Gastroesophageal sphincter (tissue), 4 donors: ENCODE results near the gene ADIG. TPM values are rescaled to one million over a fixed set of nuclear protein-coding genes. Genes with fewer than 3 reads are reported as not detected.

Experiments used
- ATAC-seq: fragments of 150-250 bp; one replicate; pipeline ENCODE4 v1.9.1; 2016; ENCODE audit warnings: mild to moderate bottlenecking, moderate library complexity
- H3K27ac ChIP-seq, 4 donors: fragments of 200-600 bp; sonication (generic) in 3 of 4; 1 replicate in 3 of 4; 2 replicates in 1 of 4; pipeline ENCODE4 v1.5.1; 2016 to 2019
- H3K27me3 ChIP-seq: fragments of 200-600 bp; sonication (generic); one replicate; pipeline ENCODE4 v1.5.1; 2019
- H3K36me3 ChIP-seq, 2 donors: fragments of 200-600 bp; sonication (generic); one replicate each; pipeline ENCODE4 v1.5.1; 2019; ENCODE audit warnings: control low read depth in 1 of 2
- H3K4me1 ChIP-seq, 3 donors: fragments of 200-600 bp; sonication (generic); 1 replicate in 2 of 3; 2 replicates in 1 of 3; pipeline ENCODE4 v1.5.1; 2016 to 2019; ENCODE audit warnings: control low read depth in 2 of 3
- H3K4me3 ChIP-seq, 2 donors: fragments of 200-600 bp; sonication (generic); one replicate each; pipeline ENCODE4 v1.5.1; 2019; ENCODE audit warnings: mild to moderate bottlenecking in 1 of 2, moderate library complexity in 1 of 2
- H3K9me3 ChIP-seq, 3 donors: fragments of 200-600 bp; sonication (generic); one replicate each; pipeline ENCODE4 v1.5.1; 2017 to 2019; ENCODE audit warnings: control low read depth in 2 of 3
- CTCF ChIP-seq, 4 experiments: fragments of 200-600 bp in 2 of 4; fragments of 450-650 bp in 2 of 4; sonication (generic) in 1 of 4; IDR thresholded peaks; one replicate each; pipeline ENCODE4 v1.5.1; 2017 to 2019; ENCODE audit warnings: antibody characterized with exemption in 4 of 4, mild to moderate bottlenecking in 2 of 4, moderate library complexity in 2 of 4
- EP300 ChIP-seq: sonication (generic); formaldehyde crosslinking; IDR thresholded peaks from one replicate; pipeline ENCODE4 v1.6.1; 2017; ENCODE audit warnings: antibody characterized with exemption, mild to moderate bottlenecking
- POLR2A ChIP-seq, 2 donors: fragments of 450-650 bp; IDR thresholded peaks; one replicate each; pipeline ENCODE4 v1.6.1; 2017; ENCODE audit warnings: antibody characterized with exemption in 2 of 2, mild to moderate bottlenecking in 2 of 2, moderate library complexity in 1 of 2
- POLR2AphosphoS5 ChIP-seq: sonication (generic); formaldehyde crosslinking; IDR thresholded peaks from one replicate; pipeline ENCODE4 v1.6.1; 2017; ENCODE audit warnings: antibody characterized with exemption
- WGBS, 2 donors: methylation state at CpG; one replicate each; pipeline ENCODE4 v1.1.5; 2018; ENCODE audit warnings: low coverage in 1 of 2; 5-methylcytosine and 5-hydroxymethylcytosine counted together
- total RNA-seq, 4 donors: library from RNA; depleted of rRNA; stranded (reverse); fragments of >200 nt; gene quantifications; one replicate each; pipeline ENCODE4 v1.1.0, GENCODE V29; 2016

The ADIG gene
- total RNA-seq, 4 donors from 2014 or later = not detected

GRCh38 chr20:38579921-38580320 lies 1.1 kb upstream of the ADIG start:
- WGBS, 2 donors = 79 to 100% methylated on average over 1 to 2 of the region's 4 CpGs
- H3K4me1 ChIP-seq = no peaks in the 10 kb centered on the region
- H3K4me3 ChIP-seq = no peak overlapping the region
- peaks cover 1 to 31% of the 10 kb centered on the region in 2 donors for H3K36me3 ChIP-seq
- no peaks in the 10 kb centered on the region for H3K9me3 ChIP-seq
- H3K27ac ChIP-seq = no peak overlapping the region
- no peak for ATAC-seq
- H3K27me3 ChIP-seq = peaks cover 12% of the 10 kb centered on the region
- TF ChIP-seq POLR2AphosphoS5 (no peak), EP300 (no peak), CTCF (IDR thresholded peaks at IDR 0.05) (no peak), POLR2A (IDR thresholded peaks at IDR 0.05) (no peak)

- H3K27me3 ChIP-seq = peaks cover 31% of the 10 kb centered on the region
- H3K4me1 ChIP-seq = no peaks in the 10 kb centered on the region
- no peak for ATAC-seq
- H3K9me3 ChIP-seq = no peaks in the 10 kb centered on the region
- no peak overlapping the region for H3K27ac ChIP-seq
- WGBS, 2 donors = 20% methylated on average over 1 of the region's 4 CpGs; no CpG with 5 or more reads in 1 of the 2 donors
- H3K36me3 ChIP-seq = peaks cover 0 to 11% of the 10 kb centered on the region in 2 donors
- no peak overlapping the region for H3K4me3 ChIP-seq
- TF ChIP-seq POLR2AphosphoS5 (no peak), EP300 (no peak), POLR2A (IDR thresholded peaks at IDR 0.05) (no peak), CTCF (IDR thresholded peaks at IDR 0.05) (no peak)
Observed at GRCh38 chr20:38581830-38582358, 897 bp downstream of the ADIG start.

GRCh38 chr20:38583306-38583705 lies 2.3 kb downstream of the ADIG start:
- Histone ChIP-seq H3K9me3 (no peaks in the 10 kb centered on the region), H3K4me3 (no peak overlapping the region), H3K27ac (no peak overlapping the region), H3K4me1 (no peaks in the 10 kb centered on the region), H3K36me3 (no peaks in the 10 kb centered on the region), H3K27me3 (peaks cover 40% of the 10 kb centered on the region)
- no peak for ATAC-seq
- WGBS, 2 donors = no CpG with 5 or more reads among the region's 4 CpGs
- TF ChIP-seq POLR2A (IDR thresholded peaks at IDR 0.05) (no peak), POLR2AphosphoS5 (no peak), EP300 (no peak), CTCF (IDR thresholded peaks at IDR 0.05) (no peak)

GRCh38 chr20:38584099-38584763 lies 3.2 kb downstream of the ADIG start:
- H3K27ac ChIP-seq = no peak overlapping the region
- ATAC-seq = no peak
- WGBS, 2 donors = 20 to 72% methylated on average over 1 to 4 of the region's 7 CpGs
- peaks cover 49% of the 10 kb centered on the region for H3K27me3 ChIP-seq
- no peaks in the 10 kb centered on the region for H3K36me3 ChIP-seq
- TF ChIP-seq POLR2A (IDR thresholded peaks at IDR 0.05) = no peak
- TF ChIP-seq CTCF (IDR thresholded peaks at IDR 0.05) = no peak
- no peak for TF ChIP-seq EP300
- no peak for TF ChIP-seq POLR2AphosphoS5
- H3K9me3 ChIP-seq = no peaks in the 10 kb centered on the region
- no peaks in the 10 kb centered on the region for H3K4me1 ChIP-seq
- no peak overlapping the region for H3K4me3 ChIP-seq
